Measurements from ENCODE around the gene TMPRSS4.

DNA sequence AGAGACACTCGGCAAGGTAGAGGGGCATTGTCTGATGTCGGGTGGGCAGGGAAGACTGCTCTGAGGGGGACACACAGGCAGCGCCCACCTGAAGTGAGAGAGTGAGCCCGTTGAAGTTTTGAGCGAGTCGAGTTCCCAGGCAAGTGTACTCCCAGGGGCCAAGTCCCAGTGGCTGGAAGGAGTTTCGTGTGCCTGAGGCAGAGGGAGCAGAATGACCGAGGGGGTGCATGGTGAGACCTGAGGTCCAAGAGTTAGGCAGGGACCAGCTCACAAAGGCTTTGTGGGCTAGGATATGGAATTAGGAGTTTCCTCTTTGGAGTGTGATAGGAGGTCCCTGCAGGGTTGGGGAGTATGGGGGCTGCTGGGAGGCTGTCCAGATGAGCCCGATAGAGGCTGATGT lies 93.4 kb downstream of the TMPRSS4 start:
- no peak for TF ChIP-seq POLR2A (IDR thresholded peaks at IDR 0.05)
- TF ChIP-seq, protein P1, sequence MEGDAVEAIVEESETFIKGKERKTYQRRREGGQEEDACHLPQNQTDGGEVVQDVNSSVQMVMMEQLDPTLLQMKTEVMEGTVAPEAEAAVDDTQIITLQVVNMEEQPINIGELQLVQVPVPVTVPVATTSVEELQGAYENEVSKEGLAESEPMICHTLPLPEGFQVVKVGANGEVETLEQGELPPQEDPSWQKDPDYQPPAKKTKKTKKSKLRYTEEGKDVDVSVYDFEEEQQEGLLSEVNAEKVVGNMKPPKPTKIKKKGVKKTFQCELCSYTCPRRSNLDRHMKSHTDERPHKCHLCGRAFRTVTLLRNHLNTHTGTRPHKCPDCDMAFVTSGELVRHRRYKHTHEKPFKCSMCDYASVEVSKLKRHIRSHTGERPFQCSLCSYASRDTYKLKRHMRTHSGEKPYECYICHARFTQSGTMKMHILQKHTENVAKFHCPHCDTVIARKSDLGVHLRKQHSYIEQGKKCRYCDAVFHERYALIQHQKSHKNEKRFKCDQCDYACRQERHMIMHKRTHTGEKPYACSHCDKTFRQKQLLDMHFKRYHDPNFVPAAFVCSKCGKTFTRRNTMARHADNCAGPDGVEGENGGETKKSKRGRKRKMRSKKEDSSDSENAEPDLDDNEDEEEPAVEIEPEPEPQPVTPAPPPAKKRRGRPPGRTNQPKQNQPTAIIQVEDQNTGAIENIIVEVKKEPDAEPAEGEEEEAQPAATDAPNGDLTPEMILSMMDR (IDR thresholded peaks at IDR 0.05): no peak

Measured in esophagus squamous epithelium (tissue), 4 donors.